Raji (cell line): ENCODE results near the gene SPATA24.

Experiments used
- POLR2A ChIP-seq: IDR thresholded peaks from 2 replicates; pipeline ENCODE4 v1.6.1; 2011; ENCODE audit warnings: low read depth, low read length, control low read depth; ENCODE audit not compliant: insufficient read depth

Gene SPATA24

DNA sequence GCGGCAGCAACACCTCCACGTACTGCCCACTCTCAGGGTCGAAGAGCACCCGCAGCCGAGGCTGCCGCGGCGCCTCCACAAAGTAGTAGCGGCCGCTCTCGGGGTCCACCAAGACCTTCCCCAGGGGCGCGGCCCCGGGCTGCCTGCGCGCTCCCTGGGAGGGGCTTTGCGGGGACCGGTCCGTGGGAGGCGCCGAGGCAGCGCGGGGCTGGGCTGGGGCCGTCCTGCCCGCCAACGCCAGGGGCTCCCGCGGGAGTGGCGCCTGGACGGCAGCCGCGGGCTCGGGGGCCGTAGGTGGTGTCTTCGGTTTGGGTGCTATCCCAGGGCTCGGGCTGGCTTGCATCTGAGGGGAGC, 11.6 kb downstream of the SPATA24 start:
- peak; percentile 46; the same call in 1 of the 2 replicates for TF ChIP-seq POLR2A

DNA sequence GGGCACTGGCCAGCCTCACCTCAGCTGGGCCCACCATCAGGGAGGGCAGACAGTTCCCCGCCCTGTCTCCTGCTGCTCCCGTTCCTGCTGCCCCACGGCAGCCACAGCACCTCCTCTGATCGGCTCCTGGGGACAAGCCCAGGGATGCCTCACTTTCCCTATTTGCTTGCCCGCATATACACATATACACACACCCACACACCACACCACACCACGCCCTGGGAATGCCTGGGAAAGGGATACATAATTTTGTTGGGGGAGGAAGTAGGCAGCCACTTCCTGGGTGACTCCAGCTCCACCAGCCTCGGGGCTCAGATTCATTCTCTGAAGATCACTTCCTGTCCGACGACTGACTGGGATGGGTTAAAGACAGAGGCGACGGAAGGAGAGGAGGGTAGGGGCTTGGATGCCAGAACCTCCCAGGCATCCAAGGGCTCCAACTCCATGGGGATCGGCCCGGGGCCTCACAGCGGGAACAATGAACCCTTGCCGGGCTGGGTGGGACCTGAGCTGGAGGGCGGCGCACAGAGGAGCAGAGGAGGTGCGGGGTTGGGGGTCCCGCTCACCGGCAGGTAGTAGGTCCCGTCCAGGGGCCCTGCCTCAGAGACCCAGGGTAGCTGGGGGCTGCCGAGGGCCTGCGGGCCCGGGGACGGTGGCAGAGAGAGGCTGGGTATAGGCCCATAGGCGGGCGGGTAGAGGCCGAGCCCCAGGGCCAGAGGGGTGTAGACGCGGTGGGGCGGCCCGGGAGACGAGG, 12.1 kb downstream of the SPATA24 start:
- peak; percentile 53 for TF ChIP-seq POLR2A

DNA sequence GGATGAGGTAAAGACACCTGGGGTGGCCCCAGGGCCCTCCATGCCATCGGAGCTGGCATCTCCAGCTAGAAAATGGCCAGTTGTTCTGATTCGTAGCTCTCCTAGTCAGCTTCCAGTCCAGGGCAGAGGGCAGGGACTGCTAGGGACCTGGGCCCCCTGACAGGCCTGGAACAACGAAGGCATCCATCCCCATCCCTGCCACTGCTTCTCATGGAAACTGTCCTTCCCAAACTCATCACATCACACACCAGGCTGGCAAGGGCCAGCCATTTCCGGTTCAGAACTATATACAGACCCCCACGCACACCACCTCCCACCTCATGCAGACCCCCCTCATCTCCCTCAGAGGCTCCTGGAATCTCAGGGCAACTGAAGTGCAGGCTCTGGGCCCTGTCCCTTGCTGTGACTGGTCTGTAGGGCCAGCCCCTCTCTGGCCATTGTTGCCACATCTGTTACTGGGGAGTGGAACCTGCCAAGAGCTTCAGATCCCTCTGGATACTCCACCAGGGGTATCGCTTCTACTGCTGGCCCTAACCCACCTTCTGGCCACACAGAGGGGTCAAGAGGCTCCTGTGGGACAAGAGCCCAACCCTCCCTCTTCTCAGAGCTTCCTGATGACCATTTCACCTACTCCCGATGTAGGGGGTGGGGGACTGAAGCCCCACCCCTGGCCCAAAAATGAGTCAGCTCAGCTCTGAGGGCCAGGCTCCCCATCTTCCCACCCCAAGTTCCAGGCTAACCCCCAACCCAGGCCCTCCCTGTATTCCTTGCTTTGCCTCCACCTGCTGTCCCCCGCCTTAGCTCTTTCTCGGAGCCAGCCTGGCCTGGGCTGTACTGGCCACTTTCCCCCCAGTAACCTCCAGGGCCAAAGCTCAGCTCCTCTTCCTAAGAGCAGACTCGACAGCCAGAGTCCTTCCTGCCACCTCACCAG, 13.0 kb downstream of the SPATA24 start:
- 0 out of 2 replicates have a peak, but pooled peaks have one; percentile 4 for TF ChIP-seq POLR2A

DNA sequence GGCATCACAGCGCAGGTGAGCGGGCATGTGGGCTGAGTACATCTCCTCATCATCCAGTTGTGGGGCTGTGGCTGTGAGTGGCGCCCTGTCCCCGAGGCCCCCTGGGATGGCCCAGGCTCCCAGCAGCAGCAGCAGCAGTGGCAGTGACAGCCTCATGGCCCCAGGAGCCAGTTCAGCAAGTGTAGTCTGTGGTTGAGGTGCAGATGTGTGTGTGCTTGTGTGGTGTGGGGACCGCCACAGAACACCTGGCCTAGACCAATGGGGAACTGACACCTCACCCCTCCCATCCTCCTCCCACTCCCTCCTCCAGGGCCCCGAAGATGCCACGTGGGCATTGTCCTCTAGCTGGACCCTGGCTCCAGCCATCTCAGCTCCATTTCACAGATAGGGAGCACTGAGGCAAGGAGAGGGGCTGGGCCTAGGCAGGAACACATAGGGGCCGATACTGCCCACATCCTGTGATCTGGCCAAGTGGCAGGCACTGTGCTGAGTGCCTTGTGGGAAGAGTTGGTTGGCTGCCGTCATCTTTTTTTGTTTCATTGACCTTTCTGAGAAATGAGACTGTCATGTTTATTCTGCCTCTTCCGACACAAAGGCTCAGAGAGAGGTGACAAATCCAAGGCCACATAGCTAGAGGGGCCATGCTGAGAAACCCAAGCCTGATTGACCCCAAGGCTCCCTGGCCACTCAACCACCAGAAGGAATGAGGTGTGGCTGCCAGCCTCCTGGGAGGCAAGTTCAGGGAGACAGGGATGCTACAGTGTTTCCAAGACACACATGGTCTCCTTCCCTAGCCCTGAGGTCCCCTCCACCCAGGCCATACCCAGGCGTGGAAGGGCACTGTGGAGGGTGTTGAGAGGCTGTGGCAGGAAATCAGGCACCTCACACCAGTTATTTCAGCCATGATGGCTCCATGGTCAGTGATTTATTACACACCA, 13.9 kb downstream of the SPATA24 start, which contains the start of gene MZB1:
Gene MZB1 (minus strand): TSS at position 213 of the 938 bp plus-strand sequence. CDS start 57 bp downstream, at position 156.
- TF ChIP-seq POLR2A, result peak; percentile 100

DNA sequence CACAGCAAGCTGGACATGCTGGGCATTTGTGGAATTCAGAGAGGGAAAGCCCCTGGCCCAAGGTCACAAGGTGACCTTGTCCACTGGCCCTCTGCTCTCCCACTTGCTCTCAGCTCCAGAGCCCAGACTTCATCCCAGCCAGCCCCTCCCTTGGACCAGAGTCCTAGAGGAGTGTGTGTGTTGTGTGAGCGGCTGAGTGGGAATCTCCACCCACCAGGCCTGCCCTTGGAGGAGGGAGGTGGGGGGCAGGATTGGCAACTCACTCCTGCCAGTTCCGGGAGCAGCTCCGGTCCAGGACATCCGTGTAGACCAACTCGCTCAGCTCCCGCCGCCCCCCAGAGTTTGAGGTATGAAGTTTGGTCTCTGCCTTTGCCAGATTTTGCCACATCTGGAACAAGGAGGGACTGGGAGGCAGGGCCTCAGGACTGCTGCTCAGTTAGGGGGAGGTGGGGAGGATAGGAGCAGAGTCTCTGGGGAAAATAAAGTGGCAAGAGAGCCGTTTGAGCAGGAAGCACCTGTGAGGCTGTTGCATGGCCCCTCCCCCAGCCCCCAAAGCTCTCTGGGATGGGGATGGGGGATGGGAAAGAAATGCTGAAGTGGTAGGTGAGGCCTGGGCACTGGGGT, 15.6 kb downstream of the SPATA24 start:
- peak; percentile 33; the same call in 1 of the 2 replicates for TF ChIP-seq POLR2A

DNA sequence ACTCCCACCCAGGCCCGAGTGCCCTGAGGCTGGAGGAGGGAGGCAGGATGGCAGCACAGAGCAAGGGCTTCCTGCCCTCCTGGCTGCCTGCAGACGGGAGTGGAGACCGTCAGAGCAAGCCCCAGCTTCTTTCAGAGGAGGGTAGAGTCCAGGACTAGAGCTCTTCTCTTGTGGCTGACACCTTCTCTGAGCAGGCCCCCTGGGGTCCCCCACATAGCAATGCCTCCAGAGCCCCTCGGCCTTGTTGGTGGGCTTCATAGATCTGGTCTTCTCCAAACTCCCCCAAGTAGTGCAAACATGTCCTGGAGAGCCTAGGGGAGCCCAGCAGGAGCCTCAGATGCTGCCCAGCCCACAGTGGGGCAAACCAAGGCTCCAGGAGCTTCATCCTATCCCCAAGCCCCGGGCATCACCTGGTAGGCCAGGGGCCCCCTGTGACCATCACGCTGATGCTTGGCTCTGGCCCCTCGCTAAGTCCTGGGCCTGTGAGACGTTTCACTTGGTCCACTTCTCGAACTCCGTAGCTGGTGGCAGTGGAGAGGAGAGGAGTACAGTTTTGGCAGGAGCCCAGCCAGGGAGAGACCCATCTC, 16.2 kb downstream of the SPATA24 start:
- no peak for TF ChIP-seq POLR2A

DNA sequence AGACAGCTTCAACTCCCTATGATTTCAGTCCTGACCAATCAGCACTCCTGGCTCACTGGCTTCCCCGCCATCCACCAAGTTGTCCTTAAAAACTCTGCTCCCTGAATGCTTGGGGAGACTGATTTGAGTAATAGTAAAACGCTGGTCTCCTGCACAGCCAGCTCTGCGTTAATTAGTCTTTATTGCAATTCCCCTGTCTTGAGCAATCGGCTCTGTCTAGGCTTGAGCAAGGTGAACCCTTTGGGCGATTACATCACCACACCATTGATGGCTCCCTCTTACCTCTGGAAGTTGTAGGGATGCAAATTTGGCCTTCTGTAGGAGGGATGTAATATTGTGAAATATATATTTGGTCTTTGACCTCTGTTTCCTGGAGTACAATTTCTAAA, 17.8 kb downstream of the SPATA24 start:
- no peak for TF ChIP-seq POLR2A

DNA sequence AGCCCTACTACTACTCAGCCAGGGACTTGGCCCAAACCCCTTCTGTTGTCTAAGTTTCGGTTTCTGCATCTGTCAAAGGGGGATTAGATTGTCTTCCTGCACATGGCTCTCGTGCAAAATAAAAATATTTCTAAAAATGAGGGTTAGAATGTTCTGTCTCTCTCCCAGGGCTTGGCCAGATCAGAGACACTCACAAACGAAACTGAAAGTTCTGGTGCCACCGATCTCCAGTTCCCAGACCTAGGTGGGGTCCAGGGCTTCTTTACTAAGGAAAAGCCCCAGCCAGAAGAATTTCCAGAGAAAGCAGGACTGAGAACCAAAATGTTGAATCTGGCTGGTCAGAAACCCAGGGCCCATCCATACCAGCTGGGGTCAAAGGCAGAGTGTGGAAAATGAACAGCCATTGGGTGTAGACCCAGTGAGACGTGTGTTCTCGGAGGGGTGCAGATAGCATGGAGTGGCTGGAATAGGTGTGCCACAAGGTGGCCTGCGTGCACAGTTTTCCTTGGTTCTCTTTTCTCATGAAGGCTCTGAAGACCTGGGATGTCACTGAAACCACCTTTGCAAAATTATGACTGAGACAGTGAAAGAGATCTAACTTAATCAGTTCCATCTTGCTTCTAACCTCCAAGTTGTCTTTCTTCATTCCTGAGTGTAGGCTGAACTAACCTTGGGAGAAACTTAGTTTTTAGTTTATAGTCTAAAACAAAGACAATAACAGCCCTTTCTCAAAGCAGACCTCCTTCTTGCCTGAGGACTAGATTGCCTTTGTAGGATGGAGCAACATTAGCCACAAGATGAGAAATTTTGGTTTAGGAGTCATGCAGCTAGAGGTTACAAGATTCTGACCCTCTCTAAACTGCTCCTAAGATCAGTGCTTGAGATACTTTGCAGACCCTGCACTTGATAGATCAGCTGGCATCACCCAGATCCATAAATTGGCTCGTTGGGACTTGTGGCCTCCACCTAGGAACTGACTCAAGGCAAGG, 18.5 kb downstream of the SPATA24 start:
- TF ChIP-seq POLR2A, result peak; percentile 41

DNA sequence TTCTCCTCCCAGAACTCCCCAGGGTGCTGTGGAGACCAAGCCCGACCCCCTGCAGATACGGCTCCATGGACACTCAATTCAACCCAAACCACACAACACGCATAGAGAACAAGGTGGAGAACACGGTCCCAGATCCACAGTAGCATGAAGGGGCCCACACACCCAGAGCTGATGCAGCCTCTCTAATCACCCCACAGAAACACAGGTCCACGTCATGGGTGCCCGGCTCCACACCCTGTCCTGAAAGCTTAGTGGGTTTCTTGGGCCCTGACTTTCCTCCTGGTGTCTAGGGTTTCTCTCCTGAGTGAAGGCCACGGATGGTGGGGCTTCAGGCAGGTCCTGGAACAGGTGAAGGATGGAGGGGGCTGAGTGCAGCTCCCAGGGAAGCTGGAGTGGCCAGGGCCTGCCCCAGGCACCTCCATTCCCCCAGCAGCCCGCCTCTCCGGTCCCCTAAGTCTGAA, 19.3 kb downstream of the SPATA24 start:
- TF ChIP-seq POLR2A, result peak; percentile 82

DNA sequence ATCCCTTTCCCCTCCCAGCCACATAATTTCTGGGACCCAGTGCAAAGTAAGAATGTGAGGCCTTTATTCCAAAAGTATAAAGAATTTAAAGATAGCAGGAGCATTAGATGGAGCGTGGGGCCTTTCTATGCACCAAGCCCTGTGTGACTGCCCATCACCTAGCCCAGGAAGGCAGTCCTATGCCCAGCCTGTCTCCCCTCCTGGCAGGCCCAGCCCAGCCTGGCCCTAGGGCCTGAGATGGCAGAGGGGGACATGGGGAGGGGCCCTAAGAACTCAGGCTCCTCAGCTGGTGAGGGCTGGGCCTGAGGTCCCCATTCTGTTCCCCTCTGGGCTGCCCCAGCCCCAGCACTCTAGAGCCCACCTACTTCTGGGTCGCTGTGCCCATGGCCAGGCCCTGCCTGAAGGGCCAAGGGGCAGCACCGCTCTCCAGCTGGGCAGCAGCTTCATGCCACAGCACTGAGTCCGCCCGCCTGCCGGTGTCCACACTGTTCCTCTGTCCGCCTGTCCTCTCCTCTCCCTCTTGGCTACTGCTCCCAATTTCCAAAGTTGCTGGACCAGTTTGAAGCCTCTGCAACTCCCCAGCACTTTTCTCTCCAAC, 19.8 kb downstream of the SPATA24 start:
- no peak for TF ChIP-seq POLR2A

DNA sequence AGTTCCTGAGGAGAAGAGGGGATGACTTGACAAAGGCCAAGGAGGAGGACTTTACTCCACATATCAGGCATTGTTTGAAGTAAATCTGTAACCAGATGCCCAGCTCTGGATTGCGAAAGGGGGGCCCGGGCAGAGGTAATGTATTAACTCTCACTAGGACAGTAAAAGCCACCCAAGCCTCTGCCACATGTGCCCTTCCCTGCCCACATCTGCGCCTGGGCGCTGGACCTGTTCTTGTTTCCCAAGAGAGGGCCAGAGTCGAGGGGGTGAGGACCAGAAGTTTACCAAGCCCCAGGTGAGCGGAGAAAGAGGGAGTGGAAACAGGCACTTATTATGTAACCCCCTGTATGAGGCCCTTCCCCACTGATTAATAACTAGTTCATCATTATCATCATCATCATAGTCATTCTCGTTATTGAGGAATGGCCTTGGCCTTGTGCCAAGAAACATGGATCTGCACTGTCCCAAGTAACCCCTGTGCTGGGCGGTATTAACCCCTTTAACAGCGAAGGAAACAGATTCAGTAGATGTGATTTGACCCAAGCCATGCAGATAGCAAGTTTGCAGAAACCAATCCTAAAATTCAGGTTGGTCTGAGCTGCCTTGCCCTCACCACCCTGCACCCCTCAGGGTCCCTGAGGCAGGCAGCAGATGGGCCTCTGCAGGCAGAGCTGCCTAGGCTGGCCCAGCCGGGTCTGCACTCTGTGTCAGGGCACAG, 20.5 kb downstream of the SPATA24 start, which contains the start of gene SLC23A1:
Gene SLC23A1 (minus strand): TSS at position 23 of the 718 bp plus-strand sequence. CDS start 44 bp downstream, outside the sequence.
- peak; percentile 33; the same call in 1 of the 2 replicates for TF ChIP-seq POLR2A
